Fibroblast of the conjunctiva (primary cell): Measurements from ENCODE around the gene FHOD3.
"Not testable (repeated sequence)": the region's sequence is repeated elsewhere in the genome, so short reads cannot be mapped to it uniquely, and the experiment has no call there.

Source experiments
- DNase-seq: peaks from one replicate; pipeline ENCODE4 v3.0.0-alpha.2; 2010; ENCODE audit warnings: low read depth

FHOD3 gene

GRCh38 chr18:36551274-36551673 is 253.8 kb downstream of the FHOD3 start:
- DNase-seq = not testable (repeated sequence)

GRCh38 chr18:36558234-36558633 is 260.7 kb downstream of the FHOD3 start:
- no peak for DNase-seq

- no peak for DNase-seq
These were observed 261.8 kb downstream of the FHOD3 start for GRCh38 chr18:36559149-36559857.

- no peak for DNase-seq
These were observed 262.7 kb downstream of the FHOD3 start for GRCh38 chr18:36560187-36560586.

GRCh38 chr18:36561046-36561445 is 263.5 kb downstream of the FHOD3 start:
- no peak for DNase-seq

GRCh38 chr18:36564841-36565240 is 267.3 kb downstream of the FHOD3 start:
- DNase-seq = no peak

GRCh38 chr18:36567800-36568199 is 270.3 kb downstream of the FHOD3 start:
- no peak for DNase-seq

- no peak for DNase-seq
These were observed 271.0 kb downstream of the FHOD3 start for GRCh38 chr18:36568487-36568886.

GRCh38 chr18:36572135-36572856 is 274.8 kb downstream of the FHOD3 start:
- no peak for DNase-seq

- no peak for DNase-seq
These were observed 278.8 kb downstream of the FHOD3 start for GRCh38 chr18:36576339-36576738.

- peak; percentile 31 for DNase-seq
These were observed 281.6 kb downstream of the FHOD3 start for GRCh38 chr18:36578871-36579710.

- no peak for DNase-seq
These were observed 282.8 kb downstream of the FHOD3 start for GRCh38 chr18:36580266-36580665.

- peak; percentile 21 for DNase-seq
These were observed 283.6 kb downstream of the FHOD3 start for GRCh38 chr18:36580874-36581750.

GRCh38 chr18:36582988-36583745 is 285.7 kb downstream of the FHOD3 start:
- no peak for DNase-seq

GRCh38 chr18:36589857-36590543 is 292.5 kb downstream of the FHOD3 start:
- DNase-seq = no peak

- no peak for DNase-seq
These were observed 293.4 kb downstream of the FHOD3 start for GRCh38 chr18:36590621-36591580.

GRCh38 chr18:36592282-36592681 is 294.8 kb downstream of the FHOD3 start:
- DNase-seq = no peak

GRCh38 chr18:36593001-36593400 is 295.5 kb downstream of the FHOD3 start:
- DNase-seq = no peak

- no peak for DNase-seq
These were observed 296.1 kb downstream of the FHOD3 start for GRCh38 chr18:36593641-36594040.
